ENCODE results near the gene CHRD. TPM values are rescaled to one million over a fixed set of nuclear protein-coding genes. Genes with fewer than 3 reads are reported as not detected.

CHRD gene
- total and polyA plus RNA-seq, 9 of the 15 experiments (the other 6 are each of a cell fraction or from before 2014, with no cell fraction given): 0.11 to 1.3 (median 0.59) TPM; not detected in 3

- peak; percentile 43; the same call in 1 of the 2 replicates for TF ChIP-seq MTA3 (IDR thresholded peaks at IDR 0.05; ENCODE audit: borderline replicate concordance)
- no peak for TF ChIP-seq CTCF (IDR thresholded peaks at IDR 0.05 in 2 of 3, conservative IDR thresholded peaks at IDR 0.05 in 1 of 3; ENCODE audit: insufficient read depth in 2 of 3, low read depth in 1 of 3, low read length in 3 of 3)
- TF ChIP-seq E2F3 (CRISPR knock-in tag; IDR thresholded peaks at IDR 0.05): no peak
- 0 out of 4 replicates have a peak, but pooled peaks of 1 of the 2 experiments have one; percentile 30 for TF ChIP-seq MNT (conservative IDR thresholded peaks at IDR 0.05)
- no peak for TF ChIP-seq CEBPB (tag; IDR thresholded peaks at IDR 0.05)
- peak; percentile 71 for TF ChIP-seq PKNOX1 (IDR thresholded peaks at IDR 0.05)
- TF ChIP-seq ZBTB2 (IDR thresholded peaks at IDR 0.05): no peak
- no peak for TF ChIP-seq ZNF41 (CRISPR knock-in tag; conservative IDR thresholded peaks at IDR 0.05)
- TF ChIP-seq ZNF740 (CRISPR knock-in tag; IDR thresholded peaks at IDR 0.05): no peak
- TF ChIP-seq ZNF740 (tag; IDR thresholded peaks at IDR 0.05): no peak
- peak; percentile 70 for TF ChIP-seq ZFX (CRISPR knock-in tag; IDR thresholded peaks at IDR 0.05)
- TF ChIP-seq USF2 (CRISPR knock-in tag; IDR thresholded peaks at IDR 0.05): no peak
- TF ChIP-seq MED1 (CRISPR knock-in tag; IDR thresholded peaks at IDR 0.05; ENCODE audit: borderline replicate concordance): no peak
- TF ChIP-seq KLF13 (tag; IDR thresholded peaks at IDR 0.05; ENCODE audit: borderline replicate concordance, low read depth): 0 out of 2 replicates have a peak, but pooled peaks have one; percentile 29
- no peak for TF ChIP-seq NFATC3 (IDR thresholded peaks at IDR 0.05)
- TF ChIP-seq CREM (IDR thresholded peaks at IDR 0.05; ENCODE audit: low read depth): 0 out of 2 replicates have a peak, but pooled peaks have one; percentile 49
- TF ChIP-seq HSF4 (CRISPR knock-in tag; IDR thresholded peaks at IDR 0.05; ENCODE audit: borderline replicate concordance): no peak
These were observed 45.2 kb upstream of the CHRD start (continued) for GRCh38 chr3:184334470-184335158.

Data from K562 (cell line).